H9 (cell line): Measurements from ENCODE around the gene COL4A2. TPM values are rescaled to one million over a fixed set of nuclear protein-coding genes. Genes with fewer than 3 reads are reported as not detected.

Experiments
- DNase-seq: peaks from one replicate; pipeline ENCODE4 v3.0.0-alpha.2; 2017
- H2AFZ ChIP-seq: one replicate; pipeline ENCODE4 v1.6.1; 2013; ENCODE audit warnings: mild to moderate bottlenecking, low read length, control low read depth, moderate library complexity
- H2AK5ac ChIP-seq: 2 replicates; pipeline ENCODE4 v1.6.1; 2013; ENCODE audit warnings: low read length, control low read depth, mixed read lengths; ENCODE audit not compliant: insufficient read length
- H2BK120ac ChIP-seq: one replicate; pipeline ENCODE4 v1.6.1; 2013; ENCODE audit warnings: low read depth, mild to moderate bottlenecking, low read length, control low read depth, inconsistent platforms; ENCODE audit not compliant: poor library complexity, severe bottlenecking
- H2BK12ac ChIP-seq: 2 replicates; pipeline ENCODE4 v1.6.1; 2013; ENCODE audit warnings: low read length, control low read depth, mixed read lengths, low read depth; ENCODE audit not compliant: insufficient read length
- H2BK15ac ChIP-seq: 2 replicates; pipeline ENCODE4 v1.6.1; 2013; ENCODE audit warnings: low read depth, low read length, control low read depth
- H2BK20ac ChIP-seq: one replicate; pipeline ENCODE4 v1.6.1; 2013; ENCODE audit warnings: low read depth, mild to moderate bottlenecking, low read length, control low read depth, inconsistent platforms; ENCODE audit not compliant: poor library complexity, severe bottlenecking
- H2BK5ac ChIP-seq: 2 replicates; pipeline ENCODE4 v1.6.1; 2013; ENCODE audit warnings: low read length, control low read depth, mixed read lengths; ENCODE audit not compliant: insufficient read length
- H3K14ac ChIP-seq: 2 replicates; pipeline ENCODE4 v1.6.1; 2013; ENCODE audit warnings: low read length, control low read depth; ENCODE audit not compliant: insufficient read depth
- H3K18ac ChIP-seq: 2 replicates; pipeline ENCODE4 v1.6.1; 2013; ENCODE audit warnings: low read depth, mild to moderate bottlenecking, mixed read lengths, low read length, control low read depth; ENCODE audit not compliant: insufficient read length
- H3K23ac ChIP-seq: 2 replicates; pipeline ENCODE4 v1.6.1; 2013; ENCODE audit warnings: low read length, control low read depth, mixed read lengths, low read depth; ENCODE audit not compliant: insufficient read length
- H3K23me2 ChIP-seq: 2 replicates; pipeline ENCODE4 v1.6.1; 2013; ENCODE audit warnings: low read depth, mild to moderate bottlenecking, mixed read lengths, low read length, control low read depth; ENCODE audit not compliant: insufficient read length, poor library complexity, severe bottlenecking
- H3K27ac ChIP-seq: 2 replicates; pipeline ENCODE4 v1.5.1; 2013; ENCODE audit warnings: low read length, control low read depth, mixed read lengths, low read depth; ENCODE audit not compliant: insufficient read length
- H3K27me3 ChIP-seq: 2 replicates; pipeline ENCODE4 v1.6.1; 2013; ENCODE audit warnings: low read length, control low read depth, inconsistent platforms; ENCODE audit not compliant: insufficient read depth
- H3K4ac ChIP-seq: 2 replicates; pipeline ENCODE4 v1.6.1; 2013; ENCODE audit warnings: low read depth, mild to moderate bottlenecking, control low read depth, inconsistent platforms, low read length, moderate library complexity
- H3K4me1 ChIP-seq: 2 replicates; pipeline ENCODE4 v1.6.1; 2013; ENCODE audit warnings: low read length, control low read depth, inconsistent platforms; ENCODE audit not compliant: insufficient read depth
- H3K4me2 ChIP-seq: 2 replicates; pipeline ENCODE4 v1.6.1; 2013; ENCODE audit warnings: low read length, control low read depth, mixed read lengths; ENCODE audit not compliant: insufficient read length, insufficient read depth
- H3K56ac ChIP-seq: 2 replicates; pipeline ENCODE4 v1.6.1; 2013; ENCODE audit warnings: low read depth, mild to moderate bottlenecking, mixed read lengths, low read length, control low read depth; ENCODE audit not compliant: insufficient read length
- H3K79me1 ChIP-seq: 2 replicates; pipeline ENCODE4 v1.6.1; 2013; ENCODE audit warnings: low read depth, mild to moderate bottlenecking, moderate library complexity, low read length, control low read depth, inconsistent platforms; ENCODE audit not compliant: insufficient read depth, poor library complexity, severe bottlenecking
- H3K79me2 ChIP-seq: 2 replicates; pipeline ENCODE4 v1.6.1; 2013; ENCODE audit warnings: low read length, control low read depth, inconsistent platforms; ENCODE audit not compliant: insufficient read depth
- H3K9ac ChIP-seq: 2 replicates; pipeline ENCODE4 v1.6.1; 2013; ENCODE audit warnings: low read length, control low read depth, mixed read lengths; ENCODE audit not compliant: insufficient read length; ENCODE audit errors: extremely low read depth
- H3K9me3 ChIP-seq: one replicate; pipeline ENCODE4 v1.6.1; 2013; ENCODE audit warnings: low read depth, low read length, inconsistent platforms; ENCODE audit not compliant: control insufficient read depth
- H3T11ph ChIP-seq: one replicate; pipeline ENCODE4 v1.6.1; 2013; ENCODE audit warnings: mild to moderate bottlenecking, low read length, control low read depth, inconsistent platforms
- H4K20me1 ChIP-seq: one replicate; pipeline ENCODE4 v1.6.1; 2013; ENCODE audit not compliant: control insufficient read depth, insufficient read length, insufficient read depth
- H4K5ac ChIP-seq: 2 replicates; pipeline ENCODE4 v1.6.1; 2013; ENCODE audit warnings: low read depth, mild to moderate bottlenecking, mixed read lengths, low read length, control low read depth; ENCODE audit not compliant: insufficient read length
- H4K8ac ChIP-seq: replicated peaks from 2 replicates; pipeline ENCODE4 v1.6.1; 2013; ENCODE audit warnings: low read length, control low read depth, mixed read lengths, low read depth; ENCODE audit not compliant: insufficient read length
- H4K91ac ChIP-seq: 2 replicates; pipeline ENCODE4 v1.6.1; 2013; ENCODE audit warnings: low read depth, mild to moderate bottlenecking, moderate library complexity, mixed read lengths, low read length, control low read depth; ENCODE audit not compliant: insufficient read length
- H3K27ac Mint-ChIP-seq, 3 experiments: 2 replicates in 2 of 3; 3 replicates in 1 of 3; pipeline ENCODE4 v1.8.0; 2020 to 2021; ENCODE audit warnings: mixed read lengths in 3 of 3, mild to moderate bottlenecking in 1 of 3, moderate library complexity in 1 of 3
- H3K27me3 Mint-ChIP-seq: 2 replicates; pipeline ENCODE4 v1.8.0; 2021; ENCODE audit warnings: low read depth, mild to moderate bottlenecking, moderate library complexity, mixed read lengths
- H3K36me3 Mint-ChIP-seq, 3 experiments: 2 replicates in 2 of 3; 3 replicates in 1 of 3; pipeline ENCODE4 v1.8.0; 2020 to 2021; ENCODE audit warnings: low read depth in 3 of 3, mixed read lengths in 3 of 3; ENCODE audit not compliant: insufficient read depth in 1 of 3
- H3K4me1 Mint-ChIP-seq, 2 experiments: 2 replicates each; pipeline ENCODE4 v1.8.0; 2020; ENCODE audit warnings: mixed read lengths in 2 of 2
- H3K4me3 Mint-ChIP-seq, 2 experiments: 2 replicates in 1 of 2; 3 replicates in 1 of 2; pipeline ENCODE4 v1.8.0; 2020 to 2021; ENCODE audit warnings: mild to moderate bottlenecking in 2 of 2, mixed read lengths in 2 of 2, moderate library complexity in 1 of 2
- H3K9me3 Mint-ChIP-seq, 2 experiments: 2 replicates in 1 of 2; 3 replicates in 1 of 2; pipeline ENCODE4 v1.8.0; 2020; ENCODE audit warnings: mild to moderate bottlenecking in 2 of 2, mixed read lengths in 2 of 2, moderate library complexity in 1 of 2
- CTCF ChIP-seq: fragments of 200-600 bp; sonication (generic); conservative IDR thresholded peaks from 3 replicates; pipeline ENCODE4 v1.8.0; 2021; ENCODE audit warnings: antibody characterized with exemption, mild to moderate bottlenecking
- WGBS: extraction: QIAGEN DNeasy Blood & Tissue Kit; methylation state at CpG from one replicate; pipeline ENCODE4 v1.1.7; 2013; ENCODE audit warnings: missing lambda C conversion rate, low lambda C conversion rate, mixed read lengths; ENCODE audit not compliant: insufficient read length; ENCODE audit errors: extremely low coverage; 5-methylcytosine and 5-hydroxymethylcytosine counted together
- total RNA-seq: library from RNA; stranded (reverse); gene quantifications from 2 replicates; pipeline ENCODE4 v1.2.1, GENCODE V29; 2021

COL4A2 gene
- total RNA-seq, 1 experiment from 2014 or later, result 76.5 TPM

GRCh38 chr13:110377178-110377825 lies 70.2 kb downstream of the COL4A2 start:
- H3K9me3 ChIP-seq, result no peaks in the 10 kb centered on the region
- H3K27me3 Mint-ChIP-seq, result peaks cover 28% of the 10 kb centered on the region
- H3K56ac ChIP-seq, result no peak overlapping the region
- H3K79me2 ChIP-seq, result no peaks in the 10 kb centered on the region
- no peak overlapping the region for H3K23ac ChIP-seq
- no peak overlapping the region for H2BK120ac ChIP-seq
- peaks cover 0 to 4% (median 0%) of the 10 kb centered on the region in 3 experiments; a peak in 3 of 7 replicates for H3K36me3 Mint-ChIP-seq
- no peak overlapping the region for H3K27ac Mint-ChIP-seq
- H3K4me1 ChIP-seq, result peaks cover 2% of the 10 kb centered on the region; the same call in 1 of the 2 replicates
- H2AFZ ChIP-seq, result no peak overlapping the region
- H2BK12ac ChIP-seq, result no peak overlapping the region
- no peak overlapping the region for H2AK5ac ChIP-seq
- H3K9ac ChIP-seq, result no peak overlapping the region
- no peak overlapping the region for H3T11ph ChIP-seq
- no peak overlapping the region for H3K14ac ChIP-seq
- no peak overlapping the region for H4K5ac ChIP-seq
- H3K18ac ChIP-seq, result no peak overlapping the region
- no peaks in the 10 kb centered on the region for H3K27me3 ChIP-seq
- no peak overlapping the region for H2BK5ac ChIP-seq
- H4K91ac ChIP-seq, result no peak overlapping the region
- no peak for DNase-seq
- no peak overlapping the region for H2BK20ac ChIP-seq
- H3K23me2 ChIP-seq, result no peaks in the 10 kb centered on the region
- no peak overlapping the region for H3K27ac ChIP-seq
- H4K8ac ChIP-seq, result no peak overlapping the region
- no peaks in the 10 kb centered on the region for H3K79me1 ChIP-seq
- no CpG with 5 or more reads among the region's 6 CpGs for WGBS
- no peak for TF ChIP-seq CTCF
- H3K4me1 Mint-ChIP-seq, result peaks cover 24 to 27% of the 10 kb centered on the region in 2 experiments
- H3K4me3 Mint-ChIP-seq, result no peak overlapping the region
- H3K4ac ChIP-seq, result no peak overlapping the region
- H3K4me2 ChIP-seq, result no peak overlapping the region
- no peaks in the 10 kb centered on the region for H4K20me1 ChIP-seq
- H3K9me3 Mint-ChIP-seq, result no peaks in the 10 kb centered on the region
- no peak overlapping the region for H2BK15ac ChIP-seq
